Measurements from ENCODE around the gene CRACDL. TPM values are rescaled to one million over a fixed set of nuclear protein-coding genes. Genes with fewer than 3 reads are reported as not detected.

CRACDL gene
- total and polyA plus RNA-seq, 9 donors: 1.4 to 3.3 (median 2.4) TPM

DNA sequence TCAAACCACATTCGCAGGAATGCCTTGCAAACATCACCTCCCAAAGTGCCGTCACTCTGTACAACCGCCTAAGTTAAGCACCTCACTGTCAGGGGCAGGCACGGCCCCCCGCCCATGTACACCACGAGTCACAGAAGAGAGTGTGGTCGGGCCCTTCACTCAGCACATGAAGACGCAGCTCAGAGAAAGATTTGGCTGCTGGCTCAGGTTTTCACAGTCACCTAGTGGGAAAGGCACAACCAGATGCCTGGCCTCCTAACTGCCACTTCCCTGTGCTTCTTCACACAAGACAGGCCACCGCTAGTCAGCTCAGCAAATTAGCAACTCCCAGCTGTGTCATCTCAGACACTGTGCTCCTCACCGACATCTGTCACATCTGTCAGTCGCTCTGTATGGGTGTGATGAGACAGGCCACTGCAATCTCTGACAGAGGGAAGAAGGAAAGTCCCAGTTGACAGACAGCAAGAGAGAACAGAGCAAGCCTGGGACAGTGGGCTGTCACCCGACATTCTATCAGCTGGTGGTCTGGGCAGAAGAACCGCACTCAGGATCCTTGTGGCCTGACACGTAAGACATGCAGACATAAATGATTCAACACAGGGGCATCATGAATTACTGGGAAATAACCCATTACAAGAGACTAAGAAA, 60.8 kb downstream of the CRACDL start:
- WGBS (ENCODE audit: insufficient coverage): 66% methylated on average over 7 of the region's 14 CpGs
- H3K4me3 ChIP-seq (ENCODE audit: low read length): no peak overlapping the region
- H3K27me3 ChIP-seq (ENCODE audit: control insufficient read depth, insufficient read depth, low read length): peaks cover 2% of the 10 kb centered on the region
- no peaks in the 10 kb centered on the region for H3K9me3 ChIP-seq (replicated peaks; ENCODE audit: control insufficient read depth, low read depth, low read length)
- no peaks in the 10 kb centered on the region for H3K36me3 ChIP-seq (ENCODE audit: control insufficient read depth, insufficient read depth, low read length)
- peaks cover 6% of the 10 kb centered on the region for H3K4me1 ChIP-seq (ENCODE audit: control insufficient read depth, insufficient read depth, low read length)
- H3K27ac ChIP-seq (ENCODE audit: low read length): no peak overlapping the region
- DNase-seq: no peak

DNA sequence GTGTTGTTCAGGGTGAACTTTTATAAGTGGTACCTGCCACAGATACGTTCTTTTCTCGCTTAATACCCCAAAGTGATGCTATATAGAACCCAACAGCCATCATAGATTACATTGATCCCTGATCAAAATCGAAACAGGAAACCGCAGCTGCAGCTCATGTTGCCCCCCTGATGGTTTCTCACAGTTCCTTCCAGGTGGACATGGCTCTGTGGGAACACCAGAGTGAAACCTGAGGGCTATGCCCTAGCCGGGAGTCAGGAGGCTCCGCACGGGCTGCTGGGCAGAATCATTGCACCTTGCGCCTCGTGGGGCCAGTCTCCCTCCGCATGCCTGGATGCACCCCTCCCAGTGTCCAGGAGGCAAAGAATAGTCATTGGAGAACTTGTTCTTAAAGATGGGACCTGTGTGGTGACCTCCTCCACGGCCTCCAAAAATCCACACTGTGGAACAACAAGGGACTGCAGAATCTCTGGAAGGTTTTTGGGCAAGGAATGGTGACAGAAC, 61.8 kb downstream of the CRACDL start:
- H3K27me3 ChIP-seq (ENCODE audit: control insufficient read depth, insufficient read depth, low read length): no peaks in the 10 kb centered on the region
- no peaks in the 10 kb centered on the region for H3K36me3 ChIP-seq (ENCODE audit: control insufficient read depth, insufficient read depth, low read length)
- H3K4me1 ChIP-seq (ENCODE audit: control insufficient read depth, insufficient read depth, low read length): peaks cover 12% of the 10 kb centered on the region
- no peak for DNase-seq
- H3K9me3 ChIP-seq (replicated peaks; ENCODE audit: control insufficient read depth, low read depth, low read length): no peaks in the 10 kb centered on the region
- no peak overlapping the region for H3K27ac ChIP-seq (ENCODE audit: low read length)
- WGBS (ENCODE audit: insufficient coverage): 92% methylated on average over 8 of the region's 11 CpGs
- no peak overlapping the region for H3K4me3 ChIP-seq (ENCODE audit: low read length)

DNA sequence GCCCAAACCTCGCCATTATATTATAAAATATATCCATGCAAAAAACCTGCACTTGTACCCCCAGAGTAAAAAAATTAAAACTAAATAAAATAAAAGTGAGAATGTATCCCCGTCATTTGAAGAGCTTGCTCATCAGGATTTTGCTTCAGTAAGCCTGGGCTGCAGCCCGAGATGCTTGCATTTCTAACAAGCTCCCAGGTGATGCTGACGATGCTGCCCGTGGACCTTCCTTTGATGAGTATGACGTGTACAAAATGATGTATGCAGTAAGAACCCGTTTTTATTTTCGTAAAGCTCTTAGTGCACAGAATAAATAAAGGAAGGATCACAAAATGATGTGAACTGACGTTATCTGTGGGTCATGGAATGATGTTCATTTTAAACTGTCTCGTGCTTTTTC, 63.5 kb downstream of the CRACDL start:
- DNase-seq: no peak
- 78% methylated on average over 8 of the region's 10 CpGs for WGBS (ENCODE audit: insufficient coverage)
- Histone ChIP-seq H3K27me3 (ENCODE audit: control insufficient read depth, insufficient read depth, low read length) (no peaks in the 10 kb centered on the region), H3K9me3 (replicated peaks; ENCODE audit: control insufficient read depth, low read depth, low read length) (no peaks in the 10 kb centered on the region), H3K36me3 (ENCODE audit: control insufficient read depth, insufficient read depth, low read length) (no peaks in the 10 kb centered on the region), H3K4me3 (ENCODE audit: low read length) (no peak overlapping the region), H3K4me1 (ENCODE audit: control insufficient read depth, insufficient read depth, low read length) (peaks cover 17% of the 10 kb centered on the region), H3K27ac (ENCODE audit: low read length) (no peak overlapping the region)

DNA sequence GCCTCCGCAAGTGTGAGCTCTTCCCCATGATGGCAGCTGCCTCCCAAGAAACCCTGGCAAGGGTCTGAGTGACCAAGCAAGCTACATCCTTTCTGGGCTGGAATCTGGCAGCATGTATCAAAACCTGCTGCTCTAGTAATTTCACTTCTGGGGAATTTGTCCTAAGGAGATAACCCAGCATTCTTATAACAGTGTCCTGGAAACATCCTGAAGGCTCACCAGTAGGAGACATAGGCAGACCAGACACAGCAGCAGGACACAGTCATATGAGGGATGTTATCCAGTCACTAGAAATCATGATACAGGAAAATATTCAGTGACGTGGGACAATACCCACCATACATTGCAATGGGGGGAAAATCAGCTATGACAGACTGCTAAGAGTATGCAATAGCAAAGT, 64.5 kb downstream of the CRACDL start:
- Histone ChIP-seq H3K4me1 (ENCODE audit: control insufficient read depth, insufficient read depth, low read length) (peaks cover 17% of the 10 kb centered on the region), H3K9me3 (replicated peaks; ENCODE audit: control insufficient read depth, low read depth, low read length) (no peaks in the 10 kb centered on the region), H3K27me3 (ENCODE audit: control insufficient read depth, insufficient read depth, low read length) (no peaks in the 10 kb centered on the region), H3K27ac (ENCODE audit: low read length) (no peak overlapping the region), H3K36me3 (ENCODE audit: control insufficient read depth, insufficient read depth, low read length) (no peaks in the 10 kb centered on the region), H3K4me3 (ENCODE audit: low read length) (no peak overlapping the region)
- WGBS (ENCODE audit: insufficient coverage): 90% methylated on average over 1 of the region's 2 CpGs
- DNase-seq: no peak

- 66% methylated on average over 14 of the region's 15 CpGs for WGBS (ENCODE audit: insufficient coverage)
- Histone ChIP-seq H3K27ac (ENCODE audit: low read length) (no peak overlapping the region), H3K9me3 (replicated peaks; ENCODE audit: control insufficient read depth, low read depth, low read length) (no peaks in the 10 kb centered on the region)
Measured at GRCh38 chr2:98870516-98871158, 65.4 kb downstream of the CRACDL start.

GRCh38 chr2:98869870-98870269, 66.2 kb downstream of the CRACDL start:
- peaks cover 17% of the 10 kb centered on the region for H3K4me1 ChIP-seq (ENCODE audit: control insufficient read depth, insufficient read depth, low read length)
- H3K36me3 ChIP-seq (ENCODE audit: control insufficient read depth, insufficient read depth, low read length): no peaks in the 10 kb centered on the region
- no peaks in the 10 kb centered on the region for H3K9me3 ChIP-seq (replicated peaks; ENCODE audit: control insufficient read depth, low read depth, low read length)
- no peaks in the 10 kb centered on the region for H3K27me3 ChIP-seq (ENCODE audit: control insufficient read depth, insufficient read depth, low read length)
- H3K4me3 ChIP-seq (ENCODE audit: low read length): no peak overlapping the region
- H3K27ac ChIP-seq (ENCODE audit: low read length): peak overlapping the region; percentile 42
- 55% methylated on average over 3 of the region's 4 CpGs for WGBS (ENCODE audit: insufficient coverage)
- peak; percentile 52 for DNase-seq

More at GRCh38 chr2:98870516-98871158, 65.4 kb downstream of the CRACDL start:
- no peaks in the 10 kb centered on the region for H3K36me3 ChIP-seq (ENCODE audit: control insufficient read depth, insufficient read depth, low read length)
- DNase-seq: no peak
- no peak overlapping the region for H3K4me3 ChIP-seq (ENCODE audit: low read length)
- peaks cover 17% of the 10 kb centered on the region for H3K4me1 ChIP-seq (ENCODE audit: control insufficient read depth, insufficient read depth, low read length)
- H3K27me3 ChIP-seq (ENCODE audit: control insufficient read depth, insufficient read depth, low read length): no peaks in the 10 kb centered on the region

- Histone ChIP-seq H3K27ac (ENCODE audit: low read length) (peak overlapping the region; percentile 42), H3K36me3 (ENCODE audit: control insufficient read depth, insufficient read depth, low read length) (no peaks in the 10 kb centered on the region), H3K4me1 (ENCODE audit: control insufficient read depth, insufficient read depth, low read length) (peaks cover 17% of the 10 kb centered on the region), H3K4me3 (ENCODE audit: low read length) (no peak overlapping the region), H3K9me3 (replicated peaks; ENCODE audit: control insufficient read depth, low read depth, low read length) (no peaks in the 10 kb centered on the region), H3K27me3 (ENCODE audit: control insufficient read depth, insufficient read depth, low read length) (no peaks in the 10 kb centered on the region)
- 81% methylated on average over 4 of the region's 10 CpGs for WGBS (ENCODE audit: insufficient coverage)
- no peak for DNase-seq
Measured at GRCh38 chr2:98869272-98869641, 66.8 kb downstream of the CRACDL start.

- no peak for DNase-seq
- Histone ChIP-seq H3K4me3 (ENCODE audit: low read length) (no peak overlapping the region), H3K27ac (ENCODE audit: low read length) (peak overlapping the region; percentile 7), H3K36me3 (ENCODE audit: control insufficient read depth, insufficient read depth, low read length) (no peaks in the 10 kb centered on the region), H3K27me3 (ENCODE audit: control insufficient read depth, insufficient read depth, low read length) (no peaks in the 10 kb centered on the region), H3K4me1 (ENCODE audit: control insufficient read depth, insufficient read depth, low read length) (peaks cover 17% of the 10 kb centered on the region), H3K9me3 (replicated peaks; ENCODE audit: control insufficient read depth, low read depth, low read length) (no peaks in the 10 kb centered on the region)
- 82% methylated on average over 5 of the region's 10 CpGs for WGBS (ENCODE audit: insufficient coverage)
Measured at GRCh38 chr2:98868548-98869271, 67.3 kb downstream of the CRACDL start.

GRCh38 chr2:98867539-98868309, 68.3 kb downstream of the CRACDL start:
- DNase-seq: no peak

GRCh38 chr2:98866033-98866432, 70.0 kb downstream of the CRACDL start:
- WGBS (ENCODE audit: insufficient coverage): 50% methylated on average over 1 of the region's 3 CpGs
- H3K4me3 ChIP-seq (ENCODE audit: low read length): no peak overlapping the region
- DNase-seq: no peak
- no peaks in the 10 kb centered on the region for H3K36me3 ChIP-seq (ENCODE audit: control insufficient read depth, insufficient read depth, low read length)
- H3K4me1 ChIP-seq (ENCODE audit: control insufficient read depth, insufficient read depth, low read length): peaks cover 17% of the 10 kb centered on the region
- no peak overlapping the region for H3K27ac ChIP-seq (ENCODE audit: low read length)
- H3K9me3 ChIP-seq (replicated peaks; ENCODE audit: control insufficient read depth, low read depth, low read length): peaks cover 6% of the 10 kb centered on the region
- no peaks in the 10 kb centered on the region for H3K27me3 ChIP-seq (ENCODE audit: control insufficient read depth, insufficient read depth, low read length)

More at GRCh38 chr2:98867539-98868309, 68.3 kb downstream of the CRACDL start:
- Histone ChIP-seq H3K4me3 (ENCODE audit: low read length) (no peak overlapping the region), H3K4me1 (ENCODE audit: control insufficient read depth, insufficient read depth, low read length) (peaks cover 17% of the 10 kb centered on the region), H3K27ac (ENCODE audit: low read length) (no peak overlapping the region), H3K36me3 (ENCODE audit: control insufficient read depth, insufficient read depth, low read length) (no peaks in the 10 kb centered on the region), H3K9me3 (replicated peaks; ENCODE audit: control insufficient read depth, low read depth, low read length) (no peaks in the 10 kb centered on the region), H3K27me3 (ENCODE audit: control insufficient read depth, insufficient read depth, low read length) (no peaks in the 10 kb centered on the region)
- WGBS (ENCODE audit: insufficient coverage): 58% methylated on average over 3 of the region's 7 CpGs

Data from muscle of leg (tissue), 11 donors.